Activated CD8-positive, alpha-beta memory T cell treated with anti-CD3 and anti-CD28 coated beads, Interleukin-2, amount 10 ng/mL, durations not matched to agents 7 days and 5 days (primary cell): ENCODE data around the gene ANP32B. TPM values are rescaled to one million over a fixed set of nuclear protein-coding genes. Genes with fewer than 3 reads are reported as not detected.
A peak's percentile ranks its signal among the peaks of the same experiment; 100 is the strongest.
"Not testable (repeated sequence)": the region's sequence is repeated elsewhere in the genome, so short reads cannot be mapped to it uniquely, and the experiment has no call there.

Source experiments
- ATAC-seq: fragments of 150-1000 bp; cut with Tn5 transposase; one replicate; pipeline ENCODE4 v1.10.0; 2021; ENCODE audit warnings: moderate library complexity
- CTCF ChIA-PET: fragments of 350-600 bp; sonication (Branson Sonifier 250); formaldehyde crosslinking; loops from one replicate; lab custom pipeline; 2021; ENCODE audit warnings: antibody characterized with exemption; lab: Charles Lee
- DNase-seq: peaks from one replicate; pipeline ENCODE4 v3.0.0-alpha.2; 2020
- H3K27ac Mint-ChIP-seq: one replicate; pipeline ENCODE4 v1.8.0; 2021; ENCODE audit warnings: mild to moderate bottlenecking, mixed read lengths
- H3K27me3 Mint-ChIP-seq: one replicate; pipeline ENCODE4 v1.8.0; 2021; ENCODE audit warnings: mixed read lengths
- H3K36me3 Mint-ChIP-seq: one replicate; pipeline ENCODE4 v1.8.0; 2021; ENCODE audit warnings: mild to moderate bottlenecking, mixed read lengths
- H3K4me1 Mint-ChIP-seq: one replicate; pipeline ENCODE4 v1.8.0; 2021; ENCODE audit warnings: mixed read lengths
- H3K4me3 Mint-ChIP-seq: one replicate; pipeline ENCODE4 v1.8.0; 2021; ENCODE audit warnings: mild to moderate bottlenecking, moderate library complexity, mixed read lengths
- H3K9me3 Mint-ChIP-seq: one replicate; pipeline ENCODE4 v1.8.0; 2022; ENCODE audit warnings: low read depth, mixed read lengths
- total RNA-seq, 2 experiments: library from RNA; stranded (reverse); gene quantifications; one replicate each; pipeline ENCODE4 v1.2.3, GENCODE V29; 2021

Gene ANP32B
- 100 to 1,000 TPM; 299 to 301 TPM for total RNA-seq

GRCh38 chr9:97982683-97983588 lies at the start of gene ANP32B:
TSS of gene ANP32B (plus strand) at chr9:97983341. CDS start at chr9:97983556, 215 bp downstream.
- no peaks in the 10 kb centered on the region for H3K9me3 Mint-ChIP-seq
- peak; percentile 96 for DNase-seq
- H3K27ac Mint-ChIP-seq: peak within 1 kb of the TSS; percentile 86
- H3K36me3 Mint-ChIP-seq: peaks cover 14% of the 10 kb centered on the region
- peaks cover 34% of the 10 kb centered on the region for H3K4me1 Mint-ChIP-seq
- peak; percentile 85 for ATAC-seq
- H3K27me3 Mint-ChIP-seq: no peaks in the 10 kb centered on the region
- peak within 1 kb of the TSS; percentile 79 for H3K4me3 Mint-ChIP-seq
- CTCF ChIA-PET: interaction anchor here (0.7 to 9.1 kb wide), 22 partner anchors 9 to 273 kb away, joined by 3 to 99 read pairs (median 4); partner anchors contain the start of genes HEMGN, TBC1D2 and TRMO

GRCh38 chr9:97934321-97935115 lies 48.6 kb upstream of the ANP32B start:
- H3K36me3 Mint-ChIP-seq: no peaks in the 10 kb centered on the region
- H3K9me3 Mint-ChIP-seq: no peaks in the 10 kb centered on the region
- CTCF ChIA-PET: interaction anchor here (1.2 to 5.3 kb wide), 3 partner anchors 12 to 101 kb away, joined by 3 to 31 read pairs (median 3); partner anchors contain the start of gene TRMO
- H3K27ac Mint-ChIP-seq: no peak overlapping the region
- H3K27me3 Mint-ChIP-seq: no peaks in the 10 kb centered on the region
- DNase-seq: no peak
- H3K4me3 Mint-ChIP-seq: no peak overlapping the region
- ATAC-seq: no peak
- H3K4me1 Mint-ChIP-seq: peaks cover 32% of the 10 kb centered on the region

- ATAC-seq: no peak
- no peaks in the 10 kb centered on the region for H3K27me3 Mint-ChIP-seq
- H3K4me1 Mint-ChIP-seq: peaks cover 29% of the 10 kb centered on the region
- no peaks in the 10 kb centered on the region for H3K9me3 Mint-ChIP-seq
- no peak for DNase-seq
- CTCF ChIA-PET: interaction anchor here (1.2 to 5.3 kb wide), 5 partner anchors 10 to 100 kb away, joined by 3 to 31 read pairs (median 4); partner anchors contain the start of gene TRMO
- H3K36me3 Mint-ChIP-seq: no peaks in the 10 kb centered on the region
- H3K27ac Mint-ChIP-seq: no peak overlapping the region
- no peak overlapping the region for H3K4me3 Mint-ChIP-seq
Measured at GRCh38 chr9:97935276-97935675, 47.9 kb upstream of the ANP32B start.

DNA sequence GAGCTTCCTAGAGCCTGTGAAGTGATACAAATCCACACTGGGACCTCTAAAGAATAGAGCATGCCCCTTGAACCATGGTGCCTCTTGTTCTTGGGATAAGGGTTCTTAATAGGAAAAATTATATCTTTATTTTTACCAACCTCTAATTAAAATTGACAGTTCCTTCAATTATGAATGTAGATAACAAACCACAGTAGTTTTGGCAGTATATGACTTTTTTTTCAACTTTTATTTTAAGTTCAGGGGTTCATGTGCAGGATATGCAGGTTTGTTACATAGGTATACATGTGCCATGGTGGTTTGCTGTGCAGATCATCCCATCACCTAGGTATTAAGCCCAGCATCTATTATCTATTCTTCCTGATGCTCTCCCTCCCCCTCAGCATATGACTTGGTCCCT lies 46.1 kb upstream of the ANP32B start:
- no peak overlapping the region for H3K27ac Mint-ChIP-seq
- ATAC-seq: no peak
- H3K4me1 Mint-ChIP-seq: peaks cover 16% of the 10 kb centered on the region
- CTCF ChIA-PET: interaction anchor here (1.0 to 5.3 kb wide), 4 partner anchors 11 to 98 kb away, joined by 3 to 31 read pairs (median 5); partner anchors contain the start of genes ANP32B and TRMO
- H3K4me3 Mint-ChIP-seq: no peak overlapping the region
- H3K9me3 Mint-ChIP-seq: no peaks in the 10 kb centered on the region
- H3K36me3 Mint-ChIP-seq: no peaks in the 10 kb centered on the region
- no peak for DNase-seq
- H3K27me3 Mint-ChIP-seq: no peaks in the 10 kb centered on the region

GRCh38 chr9:97938081-97938644 lies 45.0 kb upstream of the ANP32B start, which contains the start of gene HEMGN:
TSS of gene HEMGN (minus strand) at chr9:97938172. CDS start at chr9:97938136, 36 bp downstream.
- Mint-ChIP-seq H3K27me3 (no peaks in the 10 kb centered on the region), H3K4me3 (no peak within 1 kb of the TSS), H3K27ac (peak within 1 kb of the TSS; percentile 40), H3K9me3 (no peaks in the 10 kb centered on the region), H3K36me3 (no peaks in the 10 kb centered on the region), H3K4me1 (peaks cover 16% of the 10 kb centered on the region)
- ATAC-seq (peak; percentile 66), DNase-seq (peak; percentile 59)
- CTCF ChIA-PET: interaction anchor here (1.0 to 5.3 kb wide), 3 partner anchors 12 to 45 kb away, joined by 4 to 31 read pairs (median 6); partner anchors contain the start of genes ANP32B and TRMO

- CTCF ChIA-PET: interaction anchor here (0.7 to 1.2 kb wide), 2 partner anchors 8 to 16 kb away, joined by 3 to 4 read pairs; no protein-coding TSS in a partner anchor
- no peak for DNase-seq
- H3K27ac Mint-ChIP-seq: no peak overlapping the region
Measured at GRCh38 chr9:97940233-97940632, 42.9 kb upstream of the ANP32B start.

DNA sequence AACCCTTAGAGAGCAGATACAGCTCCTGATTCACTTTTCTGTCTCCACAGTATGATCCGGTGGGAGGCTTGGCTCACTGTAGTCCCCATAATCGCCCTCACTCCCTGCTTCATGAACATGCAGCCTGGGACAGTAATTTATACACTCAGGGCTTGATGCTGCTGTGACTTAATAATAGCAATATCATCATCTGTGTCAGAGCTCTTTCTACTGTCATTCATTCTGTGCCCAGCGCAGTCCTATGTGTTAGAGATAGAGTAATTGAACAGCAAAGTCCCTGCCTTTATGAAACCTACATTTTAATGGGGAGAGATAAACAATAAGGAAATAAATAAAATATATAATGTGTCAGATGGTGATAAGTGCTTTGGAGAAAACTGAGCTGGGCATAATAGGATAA lies 42.4 kb upstream of the ANP32B start:
- H3K27me3 Mint-ChIP-seq: no peaks in the 10 kb centered on the region
- H3K4me1 Mint-ChIP-seq: peaks cover 16% of the 10 kb centered on the region
- H3K36me3 Mint-ChIP-seq: no peaks in the 10 kb centered on the region
- DNase-seq (no peak), ATAC-seq (no peak)
- no peaks in the 10 kb centered on the region for H3K9me3 Mint-ChIP-seq
- no peak overlapping the region for H3K4me3 Mint-ChIP-seq
- H3K27ac Mint-ChIP-seq: no peak overlapping the region
- CTCF ChIA-PET: interaction anchor here (0.7 to 1.2 kb wide), 2 partner anchors 8 to 17 kb away, joined by 3 to 4 read pairs; no protein-coding TSS in a partner anchor

More at GRCh38 chr9:97940233-97940632, 42.9 kb upstream of the ANP32B start:
- Mint-ChIP-seq H3K4me1 (peaks cover 16% of the 10 kb centered on the region), H3K27me3 (no peaks in the 10 kb centered on the region), H3K36me3 (no peaks in the 10 kb centered on the region), H3K4me3 (no peak overlapping the region), H3K9me3 (no peaks in the 10 kb centered on the region)
- no peak for ATAC-seq

- Mint-ChIP-seq H3K9me3 (no peaks in the 10 kb centered on the region), H3K27ac (no peak overlapping the region), H3K36me3 (no peaks in the 10 kb centered on the region), H3K4me3 (no peak overlapping the region), H3K27me3 (peaks cover 4% of the 10 kb centered on the region), H3K4me1 (peaks cover 14% of the 10 kb centered on the region)
- CTCF ChIA-PET: interaction anchor here (0.6 to 1.7 kb wide), 2 partner anchors 19 to 37 kb away, joined by 3 to 5 read pairs; partner anchors contain the start of gene TRMO
- no peak for ATAC-seq
- no peak for DNase-seq
Measured at GRCh38 chr9:97941323-97941722, 41.8 kb upstream of the ANP32B start.

- Mint-ChIP-seq H3K36me3 (no peaks in the 10 kb centered on the region), H3K4me1 (peaks cover 5% of the 10 kb centered on the region), H3K27ac (no peak overlapping the region), H3K4me3 (no peak overlapping the region), H3K9me3 (no peaks in the 10 kb centered on the region), H3K27me3 (peaks cover 19% of the 10 kb centered on the region)
- CTCF ChIA-PET: interaction anchor here (1.5 to 1.7 kb wide), 3 partner anchors 19 to 23 kb away, joined by 5 read pairs; no protein-coding TSS in a partner anchor
- ATAC-seq (no peak), DNase-seq (no peak)
Measured at GRCh38 chr9:97943308-97943855, 39.8 kb upstream of the ANP32B start.

DNA sequence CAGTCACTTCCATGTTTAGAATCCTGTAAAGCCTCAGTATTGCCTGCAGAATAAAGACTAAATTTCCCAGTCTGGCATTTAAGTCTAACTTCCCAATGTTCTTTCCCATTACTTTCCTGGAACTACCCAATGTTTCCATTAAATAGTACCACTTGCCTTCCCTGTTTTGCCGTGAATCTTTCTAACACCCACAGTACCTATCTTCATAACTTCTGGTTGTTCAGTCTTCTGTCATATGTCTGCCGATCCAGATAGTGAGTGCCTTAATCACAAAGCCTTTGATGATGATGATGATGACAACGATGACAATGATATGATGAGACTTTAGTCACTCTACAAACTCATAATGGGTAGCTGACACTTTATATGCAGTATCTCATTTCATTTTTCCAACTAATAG lies 38.5 kb upstream of the ANP32B start:
- CTCF ChIA-PET: interaction anchor here (1.4 to 1.7 kb wide), 2 partner anchors 9 to 10 kb away, joined by 3 to 4 read pairs; no protein-coding TSS in a partner anchor
- DNase-seq (no peak), ATAC-seq (no peak)
- no peak overlapping the region for H3K27ac Mint-ChIP-seq
- H3K36me3 Mint-ChIP-seq: no peaks in the 10 kb centered on the region
- no peak overlapping the region for H3K4me3 Mint-ChIP-seq
- no peaks in the 10 kb centered on the region for H3K4me1 Mint-ChIP-seq
- no peaks in the 10 kb centered on the region for H3K9me3 Mint-ChIP-seq
- H3K27me3 Mint-ChIP-seq: peaks cover 30% of the 10 kb centered on the region

DNA sequence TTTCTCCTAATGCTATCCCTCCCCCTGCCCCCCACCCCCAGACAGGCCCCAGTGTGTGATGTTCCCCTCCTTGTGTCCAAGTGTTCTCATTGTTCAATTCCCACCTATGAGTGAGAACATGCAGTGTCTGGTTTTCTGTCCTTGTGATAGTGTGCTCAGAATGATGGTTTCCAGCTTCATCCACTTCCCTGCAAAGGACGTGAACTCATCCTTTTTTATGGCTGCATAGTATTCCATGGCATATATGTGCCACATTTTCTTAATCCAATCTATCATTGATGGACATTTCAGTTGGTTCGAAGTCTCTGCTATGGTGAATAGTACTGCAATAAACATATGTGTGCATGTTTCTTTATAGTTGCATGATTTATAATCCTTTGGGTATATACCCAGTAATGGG lies 37.7 kb upstream of the ANP32B start:
- H3K4me3 Mint-ChIP-seq, DNase-seq, H3K36me3 Mint-ChIP-seq, H3K27ac Mint-ChIP-seq, ATAC-seq, H3K9me3 Mint-ChIP-seq, H3K4me1 Mint-ChIP-seq: not testable (repeated sequence)
- CTCF ChIA-PET: interaction anchor here (1.4 to 1.7 kb wide), 2 partner anchors 9 kb away, joined by 3 to 4 read pairs; no protein-coding TSS in a partner anchor
- H3K27me3 Mint-ChIP-seq: peaks cover 37% of the 10 kb centered on the region

- not testable (repeated sequence) for DNase-seq, H3K36me3 Mint-ChIP-seq, ATAC-seq, H3K4me1 Mint-ChIP-seq, H3K27ac Mint-ChIP-seq, H3K9me3 Mint-ChIP-seq, H3K4me3 Mint-ChIP-seq
- CTCF ChIA-PET: interaction anchor here (1.2 to 1.6 kb wide), 2 partner anchors 18 to 88 kb away, joined by 3 to 4 read pairs; no protein-coding TSS in a partner anchor
- peaks cover 37% of the 10 kb centered on the region for H3K27me3 Mint-ChIP-seq
Measured at GRCh38 chr9:97947094-97947493, 36.0 kb upstream of the ANP32B start.
